Activated CD4-positive, alpha-beta T cell treated with anti-CD3 and anti-CD28 coated beads, Interleukin-2, amount 50 U/mL, for 24 hours (primary cell): ENCODE results near the gene RNF13.

Experiments
- DNase-seq, 2 donors: peaks; one replicate each; pipeline ENCODE4 v3.0.0-alpha.2; 2020; ENCODE audit warnings: low read depth in 1 of 2, low spot score in 1 of 2

RNF13 gene

DNA sequence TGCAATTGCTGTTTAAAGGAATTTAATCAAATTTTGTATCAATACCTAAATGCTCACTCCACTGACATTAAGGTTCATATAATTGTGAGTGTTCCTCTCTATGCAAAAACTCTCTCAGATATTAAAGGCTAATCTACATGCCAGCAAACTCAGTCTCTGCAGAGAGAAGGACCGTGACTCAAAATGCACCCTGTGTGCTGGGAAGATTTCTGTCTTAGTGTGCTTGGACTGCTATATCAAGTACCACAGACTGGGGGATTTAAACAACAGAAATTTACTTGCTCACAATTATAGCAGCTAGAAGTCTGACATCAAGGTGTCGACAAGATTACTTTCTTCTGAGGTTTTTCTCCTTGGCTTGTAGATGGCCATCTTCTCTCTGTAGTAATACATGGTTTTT lies 176.3 kb downstream of the RNF13 start:
- no peak for DNase-seq

DNA sequence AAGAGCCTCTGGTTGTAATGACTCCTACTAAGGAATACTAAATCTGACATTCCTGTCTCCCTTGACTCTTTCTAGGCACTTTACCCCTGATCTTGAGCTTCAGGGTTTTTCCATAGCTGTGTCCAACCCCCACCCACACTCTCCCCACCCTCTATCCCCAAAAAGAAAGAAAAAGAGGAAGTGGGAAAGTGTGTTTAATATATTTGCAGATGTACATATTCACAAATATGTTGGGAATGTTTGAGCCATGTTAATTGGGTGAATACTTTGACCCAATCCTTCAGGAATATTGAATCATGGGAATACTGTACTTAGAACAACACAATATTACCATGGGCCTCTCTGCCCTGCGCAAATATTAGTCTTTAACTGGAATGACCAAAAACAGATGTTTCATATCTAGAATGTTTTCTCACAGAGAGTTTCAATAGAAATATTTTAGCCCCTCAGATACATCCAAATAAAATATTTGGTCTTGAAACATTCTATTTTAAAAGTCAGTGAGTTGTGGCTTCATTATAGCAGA lies 177.5 kb downstream of the RNF13 start:
- no peak for DNase-seq

DNA sequence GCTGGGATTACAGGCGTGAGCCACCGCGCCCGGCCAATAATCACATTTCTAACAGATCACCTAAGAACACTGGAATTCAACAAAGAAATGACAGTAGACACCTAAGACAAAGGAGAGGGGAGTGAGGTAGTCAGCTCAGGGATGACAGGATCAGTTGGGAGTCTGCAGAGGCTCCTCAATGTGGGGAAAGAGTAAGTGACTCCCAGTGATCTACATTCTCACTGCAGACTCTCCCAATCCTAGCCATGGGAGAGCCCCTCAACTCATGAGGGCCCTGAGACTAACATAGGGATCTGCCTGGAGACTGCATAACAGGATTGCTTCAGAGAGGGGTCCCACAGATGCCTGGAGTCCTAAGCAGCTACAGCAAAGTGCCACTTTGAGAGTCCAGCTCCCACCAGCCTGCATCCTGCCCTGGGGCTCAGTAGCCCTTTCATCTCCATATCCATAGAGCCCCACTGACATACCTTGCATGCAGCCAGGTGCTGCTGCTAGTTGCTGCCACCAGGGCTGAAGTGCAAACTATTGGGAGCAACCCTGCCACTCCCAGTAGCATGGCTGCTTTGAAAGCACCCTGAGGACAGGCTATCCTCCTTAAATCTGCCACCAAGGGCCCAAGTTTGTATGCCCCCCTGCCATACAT lies 179.5 kb downstream of the RNF13 start:
- no peak for DNase-seq

DNA sequence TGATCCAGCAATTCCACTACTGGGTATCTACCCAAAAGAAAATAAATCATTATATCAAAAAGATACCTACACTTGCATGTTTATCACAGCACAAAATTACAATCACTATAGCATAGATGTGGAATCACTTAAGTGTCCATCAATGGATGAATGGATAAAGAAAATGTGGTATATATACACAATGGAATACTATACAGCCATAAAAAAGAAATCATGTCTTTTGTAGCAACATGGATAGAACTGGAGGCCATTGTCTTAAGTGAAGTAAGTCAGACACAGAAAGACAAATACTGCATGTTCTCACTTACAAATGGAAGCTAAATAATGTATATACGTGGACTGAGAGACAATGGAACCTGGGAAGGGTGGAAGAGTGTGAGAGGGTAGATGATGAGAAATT lies 185.9 kb downstream of the RNF13 start:
- no peak for DNase-seq

DNA sequence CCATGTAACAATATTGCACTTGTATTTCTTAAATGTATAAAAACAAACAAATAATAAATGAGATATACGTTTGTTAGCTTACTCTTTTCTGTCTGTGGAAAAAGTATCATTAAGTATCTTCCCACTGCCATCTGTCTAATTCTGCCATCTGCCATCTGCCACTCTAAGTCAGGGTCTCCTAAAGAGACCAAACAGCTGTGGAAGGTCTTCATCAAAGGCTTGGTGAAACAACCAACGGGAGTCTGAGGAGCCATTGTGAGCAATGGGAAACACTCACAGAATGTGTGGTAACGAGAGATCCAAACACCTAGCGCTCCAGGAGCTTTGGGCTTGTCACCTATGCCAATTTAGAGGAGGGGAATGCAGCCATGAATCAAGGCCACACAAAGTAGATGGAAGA lies 186.4 kb downstream of the RNF13 start:
- DNase-seq: no peak

DNA sequence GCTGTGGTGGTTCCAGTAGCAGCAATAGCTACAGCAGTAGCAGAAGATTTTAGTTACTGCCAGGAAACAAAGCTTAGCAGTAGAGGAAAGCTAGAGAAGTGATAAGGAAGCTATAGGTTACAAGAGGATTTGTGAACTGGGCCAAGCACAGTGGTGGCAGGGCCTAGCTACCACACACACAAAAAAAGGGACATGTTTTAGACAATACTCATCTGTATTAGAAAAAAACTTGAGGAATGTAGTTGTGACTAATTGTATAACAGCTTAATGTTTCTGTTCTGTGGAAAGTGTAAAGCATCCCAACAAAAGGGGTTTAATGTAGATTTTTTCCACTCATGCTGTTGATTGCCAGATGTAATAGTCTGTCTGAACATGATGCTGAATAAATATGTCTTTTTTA lies 187.6 kb downstream of the RNF13 start:
- no peak for DNase-seq

DNA sequence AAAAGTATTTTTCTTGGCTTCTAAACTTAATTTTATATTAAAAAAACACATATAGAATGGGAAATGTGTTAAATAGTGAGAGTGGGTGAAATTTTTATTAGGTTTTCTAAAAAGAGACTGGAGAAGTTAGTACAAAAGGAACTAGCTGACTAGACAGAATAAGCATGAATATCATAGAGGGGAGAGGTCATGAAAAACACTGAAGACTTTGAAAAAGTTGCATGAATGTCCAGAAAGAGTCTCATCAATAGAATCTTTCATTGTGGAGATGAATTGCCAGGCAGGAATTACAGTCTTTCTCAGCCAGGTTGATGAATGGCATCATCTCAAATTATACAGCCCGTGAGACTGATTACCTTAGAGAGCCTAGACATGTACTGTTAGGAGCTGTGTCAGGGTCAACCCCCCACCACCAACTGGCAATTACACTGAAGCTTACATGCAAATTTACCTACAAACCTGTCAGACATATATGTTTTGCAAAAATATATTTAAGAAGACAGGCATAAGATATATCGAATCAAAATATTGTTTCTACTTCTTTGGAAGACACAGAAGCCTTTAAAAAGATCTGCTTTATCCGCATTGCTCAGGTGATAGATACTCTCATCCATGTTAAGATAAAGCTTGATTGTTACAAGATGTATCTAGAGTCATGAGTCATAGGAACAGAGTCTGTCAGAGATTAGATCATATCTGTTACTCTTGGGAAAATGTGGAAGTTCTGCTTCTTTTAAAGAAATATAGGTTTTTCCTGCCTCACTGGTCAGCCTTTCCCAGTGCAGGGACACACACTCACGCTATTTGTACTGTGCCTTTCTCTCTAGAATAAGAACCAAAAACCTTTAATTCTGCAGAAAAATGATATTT lies 192.5 kb downstream of the RNF13 start:
- no peak for DNase-seq

DNA sequence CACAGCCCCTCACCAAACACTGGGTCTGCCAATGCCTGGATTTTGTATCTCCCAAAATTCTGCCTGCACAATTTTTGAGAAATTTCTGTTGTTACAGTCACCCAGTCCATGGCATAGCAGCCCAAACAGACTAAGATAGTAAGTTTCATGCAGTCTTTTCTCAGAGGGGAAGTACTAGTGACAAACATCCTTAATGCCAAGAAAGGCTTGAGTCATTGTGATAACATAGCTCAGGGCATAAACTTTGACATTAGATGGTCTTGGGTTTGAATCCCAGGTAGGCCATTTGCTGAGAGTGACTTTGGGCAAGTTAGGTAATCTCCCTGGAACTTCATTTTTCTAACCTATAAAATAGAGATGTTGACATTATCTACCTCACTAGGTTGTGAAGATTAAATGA lies 193.8 kb downstream of the RNF13 start:
- no peak for DNase-seq
